ENCODE data around the gene GPC3.

Gene GPC3

GRCh38 chrX:133918361-133918771, 67.0 kb downstream of the GPC3 start:
- DNase-seq (ENCODE audit: insufficient read length) (no peak), FAIRE-seq (no peak)
- TF ChIP-seq POLR2AphosphoS5 (IDR thresholded peaks at IDR 0.05; ENCODE audit: low read depth, low read length) (no peak), POLR2A (IDR thresholded peaks at IDR 0.05; ENCODE audit: low read depth, low read length) (no peak), TAF1 (IDR thresholded peaks at IDR 0.05; ENCODE audit: borderline replicate concordance, low read depth, low read length) (no peak)

- DNase-seq (ENCODE audit: insufficient read length) (no peak), FAIRE-seq (no peak)
- no peak for TF ChIP-seq POLR2AphosphoS5 (IDR thresholded peaks at IDR 0.05; ENCODE audit: low read depth, low read length)
- no peak for TF ChIP-seq TAF1 (IDR thresholded peaks at IDR 0.05; ENCODE audit: borderline replicate concordance, low read depth, low read length)
- TF ChIP-seq POLR2A (IDR thresholded peaks at IDR 0.05; ENCODE audit: low read depth, low read length) = no peak
Measured at GRCh38 chrX:133916984-133917722, 68.2 kb downstream of the GPC3 start.

DNA sequence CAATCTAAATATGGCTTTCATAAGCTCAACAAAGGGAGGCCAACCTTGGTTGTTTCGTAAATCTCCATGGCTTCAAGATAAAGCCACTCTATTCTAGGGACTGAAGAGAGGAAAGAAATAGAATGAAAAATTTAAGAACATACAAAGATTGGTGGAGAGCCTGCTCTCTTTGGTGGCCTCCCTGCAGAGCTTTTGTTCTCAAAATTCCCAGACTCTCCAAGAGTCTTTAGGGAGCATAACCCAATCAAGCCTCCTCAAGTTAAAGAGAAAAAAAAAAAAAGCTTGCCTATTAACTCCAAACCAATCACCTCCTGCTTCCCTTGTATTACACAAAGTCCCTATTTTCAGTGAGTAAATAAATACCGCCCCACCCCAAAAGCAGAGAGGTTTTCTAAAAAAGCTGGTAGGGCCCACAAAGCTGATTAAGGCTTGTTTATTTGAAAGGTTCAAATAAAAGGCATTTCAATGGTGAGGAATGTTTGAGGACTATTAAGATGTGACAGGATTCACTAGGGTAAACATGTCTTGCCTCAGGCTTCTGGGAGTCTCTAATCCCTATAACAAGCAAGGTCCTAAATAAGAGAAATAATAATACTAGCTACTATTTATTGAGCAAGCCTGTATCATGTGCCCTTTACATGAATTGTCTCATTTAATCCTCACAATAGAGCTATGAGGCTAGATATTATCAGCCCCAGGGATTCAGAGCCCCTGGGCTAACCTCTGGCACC, 71.6 kb downstream of the GPC3 start:
- FAIRE-seq = no peak
- DNase-seq (ENCODE audit: insufficient read length) = no peak
- TF ChIP-seq POLR2A (IDR thresholded peaks at IDR 0.05; ENCODE audit: low read depth, low read length) = no peak
- no peak for TF ChIP-seq POLR2AphosphoS5 (IDR thresholded peaks at IDR 0.05; ENCODE audit: low read depth, low read length)
- TF ChIP-seq TAF1 (IDR thresholded peaks at IDR 0.05; ENCODE audit: borderline replicate concordance, low read depth, low read length) = no peak

- TF ChIP-seq POLR2AphosphoS5 (IDR thresholded peaks at IDR 0.05; ENCODE audit: low read depth, low read length) (no peak), POLR2A (IDR thresholded peaks at IDR 0.05; ENCODE audit: low read depth, low read length) (no peak), TAF1 (IDR thresholded peaks at IDR 0.05; ENCODE audit: borderline replicate concordance, low read depth, low read length) (no peak)
- FAIRE-seq = no peak
- no peak for DNase-seq (ENCODE audit: insufficient read length)
Measured at GRCh38 chrX:133913009-133913408, 72.4 kb downstream of the GPC3 start.

DNA sequence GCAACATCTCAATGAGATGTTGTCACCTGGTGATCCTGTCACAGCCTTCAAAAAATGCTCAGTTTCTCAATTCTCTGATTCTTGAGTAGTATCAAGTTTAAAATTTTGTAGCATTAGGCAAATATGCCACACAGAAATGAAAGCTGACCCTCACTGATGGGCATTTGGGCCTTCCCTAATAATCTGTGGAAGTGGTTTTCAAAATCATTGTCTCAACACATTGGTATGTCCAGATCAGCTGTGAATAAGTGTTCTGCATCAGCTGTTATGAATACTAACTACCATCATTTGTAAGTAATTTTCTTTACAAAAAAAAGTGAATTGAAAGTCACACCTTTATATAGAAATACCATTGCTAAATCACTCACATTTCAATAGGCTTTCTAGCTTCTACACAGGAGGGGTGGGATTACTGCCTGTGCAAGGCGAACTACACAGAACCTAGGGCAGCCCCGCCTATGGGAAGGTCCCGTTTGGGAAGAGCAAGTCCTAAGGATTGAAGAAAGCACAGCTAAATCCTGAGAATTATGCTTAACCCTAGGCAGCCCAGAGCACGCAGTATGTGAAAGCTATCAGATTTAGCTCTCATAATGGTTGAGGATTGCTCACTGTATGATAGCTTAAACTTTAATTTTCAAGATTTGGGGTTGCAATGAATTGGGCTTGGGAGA, 73.4 kb downstream of the GPC3 start:
- no peak for FAIRE-seq
- no peak for DNase-seq (ENCODE audit: insufficient read length)

DNA sequence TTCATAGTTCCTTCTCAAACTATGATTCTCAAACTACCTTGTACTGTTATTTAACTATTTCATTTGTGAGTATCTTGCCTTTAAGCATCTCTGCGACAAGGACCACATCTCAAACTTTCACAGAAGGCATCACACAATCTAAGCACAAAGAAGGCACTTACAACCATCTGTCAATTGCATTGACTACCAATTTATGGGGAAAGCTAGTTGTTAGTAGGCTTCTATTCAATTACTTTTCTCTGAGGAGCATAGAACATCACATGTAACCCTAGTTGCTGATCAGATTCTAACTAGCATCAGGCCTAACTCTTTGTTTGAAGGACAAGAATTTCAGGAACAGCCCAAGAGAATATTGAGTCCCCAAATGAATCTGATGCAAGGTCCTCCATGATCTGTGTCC, 74.9 kb downstream of the GPC3 start:
- FAIRE-seq (no peak), DNase-seq (ENCODE audit: insufficient read length) (no peak)
- no peak for TF ChIP-seq POLR2A (IDR thresholded peaks at IDR 0.05; ENCODE audit: low read depth, low read length)

More for the DNA sequence above, 73.4 kb downstream of the GPC3 start:
- no peak for TF ChIP-seq POLR2A (IDR thresholded peaks at IDR 0.05; ENCODE audit: low read depth, low read length)
- TF ChIP-seq TAF1 (IDR thresholded peaks at IDR 0.05; ENCODE audit: borderline replicate concordance, low read depth, low read length) = no peak
- TF ChIP-seq POLR2AphosphoS5 (IDR thresholded peaks at IDR 0.05; ENCODE audit: low read depth, low read length) = no peak

DNA sequence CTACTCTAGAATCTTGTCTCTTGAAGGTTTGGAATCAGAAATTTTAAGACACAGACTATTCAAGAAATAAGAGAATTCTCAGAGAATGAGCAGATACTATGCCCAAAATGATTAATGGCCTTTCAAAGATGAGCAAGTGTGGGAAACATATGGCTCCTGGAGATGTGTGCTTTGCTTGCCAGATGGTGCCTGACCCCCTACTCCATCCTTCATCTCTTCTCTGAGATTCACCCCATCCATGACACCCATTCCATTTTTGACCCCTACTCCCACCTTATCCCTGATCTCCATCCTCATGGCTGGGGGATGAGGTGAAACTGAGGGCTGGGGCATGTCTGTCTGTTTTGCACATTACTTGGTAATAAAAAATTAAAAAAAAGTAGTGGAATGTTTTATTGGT, 75.5 kb downstream of the GPC3 start:
- TF ChIP-seq TAF1 (IDR thresholded peaks at IDR 0.05; ENCODE audit: borderline replicate concordance, low read depth, low read length) = no peak
- no peak for TF ChIP-seq POLR2A (IDR thresholded peaks at IDR 0.05; ENCODE audit: low read depth, low read length)
- TF ChIP-seq POLR2AphosphoS5 (IDR thresholded peaks at IDR 0.05; ENCODE audit: low read depth, low read length) = no peak
- FAIRE-seq (no peak), DNase-seq (ENCODE audit: insufficient read length) (no peak)

DNA sequence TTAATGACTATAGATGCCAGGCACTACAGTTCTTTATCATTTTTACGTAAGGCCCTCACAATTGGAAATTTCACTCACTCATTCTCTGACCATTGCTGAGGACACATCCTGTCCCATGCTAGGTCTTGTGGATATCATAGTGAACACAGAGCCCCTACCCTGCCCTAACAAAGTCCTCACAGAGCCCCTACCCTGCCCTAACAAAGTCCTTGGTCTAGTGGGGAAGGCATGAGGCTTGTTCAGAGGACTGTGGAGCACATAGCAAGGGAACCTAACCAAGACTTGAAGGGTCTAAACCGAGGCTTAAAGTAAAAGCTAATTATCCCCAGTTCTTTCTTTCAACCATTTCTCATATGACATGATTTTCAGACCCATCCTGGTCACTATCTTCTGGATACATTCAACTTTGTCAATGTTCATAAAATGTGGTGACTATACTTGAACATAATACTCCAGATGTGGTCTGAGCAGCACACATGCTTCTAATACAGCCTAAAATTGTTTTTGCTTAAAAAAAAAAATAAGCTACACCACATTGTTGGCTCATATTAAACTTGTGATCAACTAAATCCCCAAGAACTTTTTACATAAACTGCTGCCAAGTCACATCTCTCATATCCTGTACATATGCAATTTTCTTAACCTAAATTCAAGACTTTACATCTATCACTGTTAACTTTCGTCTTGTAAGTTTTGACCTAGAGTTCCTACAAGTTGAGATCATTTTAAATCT, 77.0 kb downstream of the GPC3 start:
- DNase-seq (ENCODE audit: insufficient read length) (no peak), FAIRE-seq (no peak)
- TF ChIP-seq TAF1 (IDR thresholded peaks at IDR 0.05; ENCODE audit: borderline replicate concordance, low read depth, low read length) (no peak), POLR2A (IDR thresholded peaks at IDR 0.05; ENCODE audit: low read depth, low read length) (no peak), POLR2AphosphoS5 (IDR thresholded peaks at IDR 0.05; ENCODE audit: low read depth, low read length) (no peak)

DNA sequence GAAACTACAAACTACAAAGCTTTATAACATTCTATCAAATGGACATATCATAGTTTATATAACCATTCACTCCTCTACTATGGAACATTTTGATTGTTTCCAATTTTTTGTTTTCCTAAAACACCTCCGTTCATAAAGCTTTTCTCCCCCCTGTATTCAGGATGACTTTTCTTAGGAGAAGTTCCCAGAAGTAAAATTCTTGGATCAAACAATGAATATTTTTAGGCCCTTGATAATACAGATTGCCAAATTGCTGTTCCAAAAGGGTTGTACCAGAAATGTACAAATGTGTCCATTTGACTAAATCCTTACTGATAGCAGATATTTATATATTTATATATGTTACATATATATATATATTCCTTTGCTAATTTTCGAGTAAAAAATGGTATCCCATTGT, 77.8 kb downstream of the GPC3 start:
- FAIRE-seq (no peak), DNase-seq (ENCODE audit: insufficient read length) (no peak)
- no peak for TF ChIP-seq POLR2AphosphoS5 (IDR thresholded peaks at IDR 0.05; ENCODE audit: low read depth, low read length)
- no peak for TF ChIP-seq TAF1 (IDR thresholded peaks at IDR 0.05; ENCODE audit: borderline replicate concordance, low read depth, low read length)
- TF ChIP-seq POLR2A (IDR thresholded peaks at IDR 0.05; ENCODE audit: low read depth, low read length) = no peak

- TF ChIP-seq POLR2AphosphoS5 (IDR thresholded peaks at IDR 0.05; ENCODE audit: low read depth, low read length) (no peak), TAF1 (IDR thresholded peaks at IDR 0.05; ENCODE audit: borderline replicate concordance, low read depth, low read length) (no peak), POLR2A (IDR thresholded peaks at IDR 0.05; ENCODE audit: low read depth, low read length) (no peak)
- FAIRE-seq (no peak), DNase-seq (ENCODE audit: insufficient read length) (no peak)
Measured at GRCh38 chrX:133905305-133905704, 80.1 kb downstream of the GPC3 start.

- no peak for DNase-seq (ENCODE audit: insufficient read length)
- FAIRE-seq = no peak
- no peak for TF ChIP-seq POLR2AphosphoS5 (IDR thresholded peaks at IDR 0.05; ENCODE audit: low read depth, low read length)
Measured at GRCh38 chrX:133897593-133898163, 87.7 kb downstream of the GPC3 start.
